GM12878 (cell line): ENCODE results near the gene HEBP1. TPM values are rescaled to one million over a fixed set of nuclear protein-coding genes. Genes with fewer than 3 reads are reported as not detected.

Experiments
- ATAC-seq: fragments of 200-7000 bp; cut with Tn5 transposase; 3 replicates; pipeline ENCODE4 v1.9.1; 2020; ENCODE audit warnings: mild to moderate bottlenecking, moderate library complexity
- BruUV-seq: library from RNA; stranded (reverse); fragments of 400-500 nt; replicated peaks from 2 replicates; lab custom pipeline; 2021; lab: Mats Ljungman, UMichigan
- CTCF ChIA-PET: fragments of 300-600 bp; sonication (Branson Sonifier 250); formaldehyde crosslinking; extraction: SDS; loops from one replicate; lab custom pipeline; 2021; ENCODE audit warnings: inconsistent platforms; lab: Yijun Ruan, JAX
- POLR2A ChIA-PET: fragments of 350-600 bp; formaldehyde crosslinking; extraction: SDS; loops from one replicate; lab custom pipeline; 2021; ENCODE audit warnings: inconsistent platforms; lab: Charles Lee
- RAD21 ChIA-PET: fragments of 300-600 bp; sonication (Branson Sonifier 250); formaldehyde crosslinking; loops from one replicate; lab custom pipeline; 2023; ENCODE audit warnings: antibody characterized with exemption; ENCODE audit not compliant: unreplicated experiment; lab: Charles Lee
- SMC1A ChIA-PET: fragments of 300-600 bp; sonication (Branson Sonifier 250); formaldehyde crosslinking; loops from one replicate; lab custom pipeline; 2023; ENCODE audit not compliant: unreplicated experiment, uncharacterized antibody; lab: Charles Lee
- DNase-seq: peaks from one replicate; pipeline ENCODE4 v3.0.0-alpha.2; 2011; ENCODE audit warnings: low read depth, low spot score
- FAIRE-seq: peaks from 3 replicates; lab custom pipeline; 2011; peaks lifted over from hg19 to GRCh38; lab: Jason Lieb, UNC
- H2AFZ ChIP-seq: 2 replicates; pipeline ENCODE4 v1.6.0; 2011; ENCODE audit warnings: low read depth, low read length, control low read depth; ENCODE audit not compliant: control insufficient read depth
- H3K27ac ChIP-seq: 2 replicates; pipeline ENCODE4 v1.5.1; 2011; ENCODE audit warnings: control low read depth; ENCODE audit not compliant: control insufficient read depth, insufficient read depth
- H3K27me3 ChIP-seq, 2 experiments: replicated peaks in 1 of 2; 2 replicates each; pipeline versions ENCODE4 v1.6.0 to v1.6.1; 2011; ENCODE audit warnings: low read length in 1 of 2; ENCODE audit not compliant: control insufficient read depth in 2 of 2, insufficient read depth in 2 of 2
- H3K36me3 ChIP-seq, 2 experiments: 2 replicates each; pipeline ENCODE4 v1.5.1; 2011; ENCODE audit warnings: low read length in 1 of 2; ENCODE audit not compliant: control insufficient read depth in 2 of 2, insufficient read depth in 2 of 2
- H3K4me1 ChIP-seq: 2 replicates; pipeline ENCODE4 v1.6.1; 2011; ENCODE audit warnings: mild to moderate bottlenecking, low read length, moderate library complexity, mixed read lengths; ENCODE audit not compliant: control insufficient read depth, insufficient read depth
- H3K4me2 ChIP-seq: 2 replicates; pipeline ENCODE4 v1.6.0; 2011; ENCODE audit warnings: control low read depth; ENCODE audit not compliant: control insufficient read depth, insufficient read depth
- H3K4me3 ChIP-seq: fragments of 200-600 bp; sonication (generic); 2 replicates; pipeline ENCODE4 v1.5.1; 2016
- H3K79me2 ChIP-seq: 2 replicates; pipeline ENCODE4 v1.6.0; 2011; ENCODE audit warnings: low read length; ENCODE audit not compliant: control insufficient read depth, insufficient read depth
- H3K9ac ChIP-seq: 2 replicates; pipeline ENCODE4 v1.8.0; 2011; ENCODE audit warnings: low read length, control low read depth, mixed read lengths; ENCODE audit not compliant: control insufficient read depth, insufficient read depth
- H3K9me3 ChIP-seq: replicated peaks from 3 replicates; pipeline ENCODE4 v1.5.1; 2011; ENCODE audit warnings: mild to moderate bottlenecking, low read length; ENCODE audit not compliant: control insufficient read depth, insufficient read depth
- H4K20me1 ChIP-seq: 2 replicates; pipeline ENCODE4 v1.6.0; 2011; ENCODE audit not compliant: control insufficient read depth, insufficient read depth
- BACH1 ChIP-seq: fragments of 450-650 bp; IDR thresholded peaks from 2 replicates; pipeline ENCODE4 v1.6.1; 2017; ENCODE audit warnings: mild to moderate bottlenecking, borderline replicate concordance
- CBX5 ChIP-seq: sonication (generic); IDR thresholded peaks from 2 replicates; pipeline ENCODE4 v1.6.1; 2016; ENCODE audit warnings: low read depth, moderate library complexity, mild to moderate bottlenecking, inconsistent platforms
- EZH2 ChIP-seq: IDR thresholded peaks from 2 replicates; pipeline ENCODE4 v1.6.1; 2012; ENCODE audit warnings: low read depth, mild to moderate bottlenecking, control low read depth, inconsistent platforms, low read length, borderline replicate concordance; ENCODE audit not compliant: control insufficient read depth
- HDGF ChIP-seq: fragments of 450-650 bp; IDR thresholded peaks from 2 replicates; pipeline ENCODE4 v1.6.1; 2016; ENCODE audit warnings: antibody characterized with exemption
- RB1 ChIP-seq: fragments of 450-650 bp; formaldehyde crosslinking; IDR thresholded peaks from 2 replicates; pipeline ENCODE4 v1.6.1; 2017; ENCODE audit warnings: mild to moderate bottlenecking, borderline replicate concordance
- ZBED1 ChIP-seq: IDR thresholded peaks from 2 replicates; pipeline ENCODE4 v1.6.1; 2016; ENCODE audit warnings: borderline replicate concordance
- in situ Hi-C: fragments of 300-500 bp; cut with MboI; formaldehyde crosslinking; loops from 9 replicates; pipeline ENCODE4 v1.14.3; 2018; ENCODE audit warnings: mixed read lengths
- intact Hi-C: fragments of 100-400 bp; cut with micrococcal nuclease; formaldehyde crosslinking; loops from one replicate; pipeline ENCODE4 v1.14.2; 2022; ENCODE audit not compliant: unreplicated experiment
- polyA plus RNA-seq, 11 experiments: library from polyadenylated mRNA; depleted of rRNA in 4 of 11; unstranded in 6 of 11; stranded (reverse) in 5 of 11; fragments of >200 nt; fragmentation: Nextera tagmentation in 4 of 11; fragmentation: Illumina TruSeq in 1 of 11; extraction: Ambion mirVana in 4 of 11; extraction: Trizol in 1 of 11; gene quantifications; 1 replicate in 1 of 11; 2 replicates in 10 of 11; pipeline versions ENCODE4 v1.2.1 to v1.2.3, GENCODE V29; 2011 to 2016; ENCODE audit warnings: inconsistent platforms in 2 of 11, missing spikeins in 2 of 11, low read depth in 1 of 11
- total RNA-seq, 4 experiments: library from RNA; depleted of rRNA in 3 of 4; stranded (reverse); fragments of >200 nt in 3 of 4; fragmentation: Illumina TruSeq in 1 of 4; extraction: Trizol in 1 of 4; gene quantifications; 2 replicates each; pipeline versions ENCODE4 v1.2.1 to v1.2.3, GENCODE V29; 2013 to 2021
- TF ChIP-seq, protein P1 (sequence below), 3 experiments: IDR thresholded peaks in 2 of 3; conservative IDR thresholded peaks in 1 of 3; 2 replicates each; pipeline ENCODE4 v1.5.1; 2011; ENCODE audit warnings: low read depth in 3 of 3, low read length in 3 of 3, mild to moderate bottlenecking in 3 of 3, control low read depth in 2 of 3, moderate library complexity in 2 of 3, inconsistent platforms in 1 of 3, mixed read lengths in 1 of 3; ENCODE audit not compliant: control insufficient read depth in 2 of 3, insufficient read depth in 1 of 3; ENCODE audit errors: extremely low read depth in 1 of 3
- TF ChIP-seq, protein P2 (sequence below): fragments of 450-650 bp; IDR thresholded peaks from 2 replicates; pipeline ENCODE4 v1.6.1; 2016; ENCODE audit warnings: mild to moderate bottlenecking
- TF ChIP-seq, protein P3 (sequence below): fragments of 450-650 bp; IDR thresholded peaks from 2 replicates; pipeline ENCODE4 v1.6.1; 2016; ENCODE audit warnings: mild to moderate bottlenecking
- TF ChIP-seq, protein P4 (sequence below): IDR thresholded peaks from 2 replicates; pipeline ENCODE4 v1.6.1; 2012; ENCODE audit warnings: low read depth, low read length, improper control_type of control experiment

Gene HEBP1
- total and polyA plus RNA-seq, 10 of the 15 experiments (the other 5 are each of a cell fraction or from before 2014, with no cell fraction given), result 0.07 to 0.32 (median 0.18) TPM; not detected in 5

DNA sequence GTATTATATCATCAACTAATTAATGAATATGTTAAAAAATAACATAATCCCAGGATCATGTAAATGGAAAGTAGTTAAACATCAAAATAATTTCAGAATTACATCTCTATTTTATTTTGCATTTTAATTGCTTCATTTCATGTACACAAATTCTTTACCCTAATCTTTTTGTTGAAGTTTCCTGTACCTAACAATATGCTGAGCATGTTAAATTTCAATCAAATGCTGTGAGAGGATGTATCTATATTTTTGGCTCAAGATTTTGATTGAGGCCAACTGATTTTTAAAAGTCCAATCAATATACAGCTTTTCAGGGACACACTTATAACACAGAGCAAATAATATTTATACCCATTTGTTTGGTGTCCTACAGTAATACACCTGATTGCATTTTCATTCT lies 54.5 kb downstream of the HEBP1 start:
- no peak for FAIRE-seq
- POLR2A ChIA-PET, result no interaction called here
- peaks cover 0 to 5% of the 10 kb centered on the region in 2 experiments; a peak in 2 of 4 replicates for H3K27me3 ChIP-seq
- H4K20me1 ChIP-seq, result no peaks in the 10 kb centered on the region
- no peaks in the 10 kb centered on the region for H3K4me1 ChIP-seq
- intact Hi-C loops, result no loop called here
- H3K79me2 ChIP-seq, result no peaks in the 10 kb centered on the region
- H3K36me3 ChIP-seq, result no peaks in the 10 kb centered on the region
- BruUV-seq, result no TSS peak
- no peak for TF ChIP-seq ZBED1
- TF ChIP-seq EZH2, result no peak
- no peak for TF ChIP-seq BACH1
- TF ChIP-seq, protein P1, sequence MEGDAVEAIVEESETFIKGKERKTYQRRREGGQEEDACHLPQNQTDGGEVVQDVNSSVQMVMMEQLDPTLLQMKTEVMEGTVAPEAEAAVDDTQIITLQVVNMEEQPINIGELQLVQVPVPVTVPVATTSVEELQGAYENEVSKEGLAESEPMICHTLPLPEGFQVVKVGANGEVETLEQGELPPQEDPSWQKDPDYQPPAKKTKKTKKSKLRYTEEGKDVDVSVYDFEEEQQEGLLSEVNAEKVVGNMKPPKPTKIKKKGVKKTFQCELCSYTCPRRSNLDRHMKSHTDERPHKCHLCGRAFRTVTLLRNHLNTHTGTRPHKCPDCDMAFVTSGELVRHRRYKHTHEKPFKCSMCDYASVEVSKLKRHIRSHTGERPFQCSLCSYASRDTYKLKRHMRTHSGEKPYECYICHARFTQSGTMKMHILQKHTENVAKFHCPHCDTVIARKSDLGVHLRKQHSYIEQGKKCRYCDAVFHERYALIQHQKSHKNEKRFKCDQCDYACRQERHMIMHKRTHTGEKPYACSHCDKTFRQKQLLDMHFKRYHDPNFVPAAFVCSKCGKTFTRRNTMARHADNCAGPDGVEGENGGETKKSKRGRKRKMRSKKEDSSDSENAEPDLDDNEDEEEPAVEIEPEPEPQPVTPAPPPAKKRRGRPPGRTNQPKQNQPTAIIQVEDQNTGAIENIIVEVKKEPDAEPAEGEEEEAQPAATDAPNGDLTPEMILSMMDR (IDR thresholded peaks at IDR 0.05 in 2 of 3, conservative IDR thresholded peaks at IDR 0.05 in 1 of 3; ENCODE audit: control insufficient read depth in 2 of 3, extremely low read depth in 1 of 3, insufficient read depth in 1 of 3, low read depth in 3 of 3, low read length in 3 of 3), result no peak
- TF ChIP-seq, protein P2, sequence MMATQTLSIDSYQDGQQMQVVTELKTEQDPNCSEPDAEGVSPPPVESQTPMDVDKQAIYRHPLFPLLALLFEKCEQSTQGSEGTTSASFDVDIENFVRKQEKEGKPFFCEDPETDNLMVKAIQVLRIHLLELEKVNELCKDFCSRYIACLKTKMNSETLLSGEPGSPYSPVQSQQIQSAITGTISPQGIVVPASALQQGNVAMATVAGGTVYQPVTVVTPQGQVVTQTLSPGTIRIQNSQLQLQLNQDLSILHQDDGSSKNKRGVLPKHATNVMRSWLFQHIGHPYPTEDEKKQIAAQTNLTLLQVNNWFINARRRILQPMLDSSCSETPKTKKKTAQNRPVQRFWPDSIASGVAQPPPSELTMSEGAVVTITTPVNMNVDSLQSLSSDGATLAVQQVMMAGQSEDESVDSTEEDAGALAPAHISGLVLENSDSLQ, result no peak
- no peak for TF ChIP-seq RB1
- TF ChIP-seq, protein P3, sequence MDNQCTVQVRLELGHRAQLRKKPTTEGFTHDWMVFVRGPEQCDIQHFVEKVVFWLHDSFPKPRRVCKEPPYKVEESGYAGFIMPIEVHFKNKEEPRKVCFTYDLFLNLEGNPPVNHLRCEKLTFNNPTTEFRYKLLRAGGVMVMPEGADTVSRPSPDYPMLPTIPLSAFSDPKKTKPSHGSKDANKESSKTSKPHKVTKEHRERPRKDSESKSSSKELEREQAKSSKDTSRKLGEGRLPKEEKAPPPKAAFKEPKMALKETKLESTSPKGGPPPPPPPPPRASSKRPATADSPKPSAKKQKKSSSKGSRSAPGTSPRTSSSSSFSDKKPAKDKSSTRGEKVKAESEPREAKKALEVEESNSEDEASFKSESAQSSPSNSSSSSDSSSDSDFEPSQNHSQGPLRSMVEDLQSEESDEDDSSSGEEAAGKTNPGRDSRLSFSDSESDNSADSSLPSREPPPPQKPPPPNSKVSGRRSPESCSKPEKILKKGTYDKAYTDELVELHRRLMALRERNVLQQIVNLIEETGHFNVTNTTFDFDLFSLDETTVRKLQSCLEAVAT, result no peak
- no peak for TF ChIP-seq HDGF
- TF ChIP-seq, protein P4, sequence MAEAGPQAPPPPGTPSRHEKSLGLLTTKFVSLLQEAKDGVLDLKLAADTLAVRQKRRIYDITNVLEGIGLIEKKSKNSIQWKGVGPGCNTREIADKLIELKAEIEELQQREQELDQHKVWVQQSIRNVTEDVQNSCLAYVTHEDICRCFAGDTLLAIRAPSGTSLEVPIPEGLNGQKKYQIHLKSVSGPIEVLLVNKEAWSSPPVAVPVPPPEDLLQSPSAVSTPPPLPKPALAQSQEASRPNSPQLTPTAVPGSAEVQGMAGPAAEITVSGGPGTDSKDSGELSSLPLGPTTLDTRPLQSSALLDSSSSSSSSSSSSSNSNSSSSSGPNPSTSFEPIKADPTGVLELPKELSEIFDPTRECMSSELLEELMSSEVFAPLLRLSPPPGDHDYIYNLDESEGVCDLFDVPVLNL, result no peak
- TF ChIP-seq CBX5, result no peak
- SMC1A ChIA-PET, result no interaction called here
- H3K4me3 ChIP-seq, result no peak overlapping the region
- no peak overlapping the region for H3K9ac ChIP-seq
- CTCF ChIA-PET, result no interaction called here
- no peak for ATAC-seq
- no peak overlapping the region for H2AFZ ChIP-seq
- no peak overlapping the region for H3K27ac ChIP-seq
- H3K4me2 ChIP-seq, result no peak overlapping the region
- DNase-seq, result no peak
- RAD21 ChIA-PET, result no interaction called here
- no peaks in the 10 kb centered on the region for H3K9me3 ChIP-seq
- in situ Hi-C loops, result no loop called here
